ENCODE results near the gene RALGPS1.
"Not testable (repeated sequence)": the region's sequence is repeated elsewhere in the genome, so short reads cannot be mapped to it uniquely, and the experiment has no call there.

Gene RALGPS1

GRCh38 chr9:126989847-126990842 is 75.6 kb downstream of the RALGPS1 start:
- DNase-seq, result no peak

GRCh38 chr9:126991183-126991582 is 76.6 kb downstream of the RALGPS1 start:
- no peak for DNase-seq

- no peak for DNase-seq
Measured at GRCh38 chr9:126992427-126992826, 77.8 kb downstream of the RALGPS1 start.

- DNase-seq, result no peak
Measured at GRCh38 chr9:126999315-127000068, 84.9 kb downstream of the RALGPS1 start.

- DNase-seq, result peak; percentile 80
Measured at GRCh38 chr9:127004946-127005769, 90.6 kb downstream of the RALGPS1 start.

GRCh38 chr9:127005770-127006314 is 91.3 kb downstream of the RALGPS1 start:
- no peak for DNase-seq

- no peak for DNase-seq
Measured at GRCh38 chr9:127007638-127008037, 93.1 kb downstream of the RALGPS1 start.

GRCh38 chr9:127008076-127008475 is 93.5 kb downstream of the RALGPS1 start:
- no peak for DNase-seq

GRCh38 chr9:127011772-127012171 is 97.2 kb downstream of the RALGPS1 start:
- DNase-seq, result no peak

- DNase-seq, result no peak
Measured at GRCh38 chr9:127012250-127012649, 97.7 kb downstream of the RALGPS1 start.

GRCh38 chr9:127013597-127013996 is 99.0 kb downstream of the RALGPS1 start:
- no peak for DNase-seq

GRCh38 chr9:127014216-127014909 is 99.8 kb downstream of the RALGPS1 start:
- DNase-seq, result no peak

- DNase-seq, result no peak
Measured at GRCh38 chr9:127014910-127015540, 100.4 kb downstream of the RALGPS1 start.

- no peak for DNase-seq
Measured at GRCh38 chr9:127015921-127016512, 101.4 kb downstream of the RALGPS1 start.

- not testable (repeated sequence) for DNase-seq
Measured at GRCh38 chr9:127017979-127018378, 103.4 kb downstream of the RALGPS1 start.

GRCh38 chr9:127018935-127019334 is 104.4 kb downstream of the RALGPS1 start:
- no peak for DNase-seq

- DNase-seq, result no peak
Measured at GRCh38 chr9:127020036-127020801, 105.6 kb downstream of the RALGPS1 start.

- no peak for DNase-seq
Measured at GRCh38 chr9:127020802-127021078, 106.2 kb downstream of the RALGPS1 start.

GRCh38 chr9:127021664-127022363 is 107.2 kb downstream of the RALGPS1 start:
- DNase-seq, result no peak
